GM23338 (cell line): ENCODE results near the gene RAB11FIP4. TPM values are rescaled to one million over a fixed set of nuclear protein-coding genes. Genes with fewer than 3 reads are reported as not detected.

Source experiments
- ATAC-seq: fragments of 200-7000 bp; cut with Tn5 transposase; 3 replicates; pipeline ENCODE4 v1.9.1; 2020
- DNase-seq: peaks from one replicate; pipeline ENCODE4 v3.0.0-alpha.2; 2015; ENCODE audit warnings: low spot score
- H2AFZ ChIP-seq: fragments of 200-600 bp; sonication (generic); 2 replicates; pipeline ENCODE4 v1.8.0; 2016; ENCODE audit warnings: antibody characterized with exemption, mild to moderate bottlenecking, moderate library complexity
- H3F3A ChIP-seq: fragments of 200-600 bp; sonication (generic); replicated peaks from 2 replicates; pipeline ENCODE4 v1.8.0; 2017; ENCODE audit warnings: antibody characterized with exemption, mixed run types, low read depth
- H3K27ac ChIP-seq: fragments of 200-600 bp; sonication (generic); 2 replicates; pipeline ENCODE4 v1.6.1; 2016; ENCODE audit warnings: low read depth
- H3K27me3 ChIP-seq: fragments of 200-600 bp; sonication (generic); 2 replicates; pipeline ENCODE4 v1.8.0; 2016; ENCODE audit warnings: mild to moderate bottlenecking, mixed run types, moderate library complexity; ENCODE audit not compliant: insufficient read depth
- H3K36me3 ChIP-seq: fragments of 200-600 bp; sonication (generic); 2 replicates; pipeline ENCODE4 v1.8.0; 2016; ENCODE audit warnings: mild to moderate bottlenecking; ENCODE audit not compliant: insufficient read depth
- H3K4me1 ChIP-seq: fragments of 200-600 bp; sonication (generic); 2 replicates; pipeline ENCODE4 v1.8.0; 2016; ENCODE audit warnings: mild to moderate bottlenecking, moderate library complexity; ENCODE audit not compliant: insufficient read depth
- H3K4me2 ChIP-seq: fragments of 200-600 bp; sonication (generic); 2 replicates; pipeline ENCODE4 v1.7.1; 2017; ENCODE audit warnings: mixed run types
- H3K4me3 ChIP-seq: fragments of 200-600 bp; sonication (generic); 2 replicates; pipeline ENCODE4 v1.6.1; 2016; ENCODE audit warnings: mixed run types
- H3K79me2 ChIP-seq: fragments of 200-600 bp; sonication (generic); replicated peaks from 2 replicates; pipeline ENCODE4 v1.8.0; 2017; ENCODE audit warnings: mild to moderate bottlenecking; ENCODE audit not compliant: insufficient read depth
- H3K9me2 ChIP-seq: fragments of 200-600 bp; sonication (generic); 2 replicates; pipeline ENCODE4 v1.8.0; 2017; ENCODE audit not compliant: insufficient read depth
- H4K20me1 ChIP-seq: fragments of 200-600 bp; sonication (generic); replicated peaks from 2 replicates; pipeline ENCODE4 v1.8.0; 2017; ENCODE audit warnings: mild to moderate bottlenecking; ENCODE audit not compliant: insufficient read depth
- H3K27ac Mint-ChIP-seq: 2 replicates; pipeline ENCODE4 v1.8.0; 2020; ENCODE audit warnings: inconsistent platforms, mild to moderate bottlenecking, moderate library complexity, mixed read lengths
- H3K27me3 Mint-ChIP-seq: 3 replicates; pipeline ENCODE4 v1.8.0; 2022; ENCODE audit warnings: low read depth, mild to moderate bottlenecking, moderate library complexity, mixed read lengths, inconsistent platforms; ENCODE audit not compliant: insufficient read depth, poor library complexity
- H3K36me3 Mint-ChIP-seq: 3 replicates; pipeline ENCODE4 v1.8.0; 2021; ENCODE audit warnings: low read depth, mild to moderate bottlenecking, inconsistent platforms, moderate library complexity, mixed read lengths
- H3K4me1 Mint-ChIP-seq: 3 replicates; pipeline ENCODE4 v1.8.0; 2020; ENCODE audit warnings: mild to moderate bottlenecking, inconsistent platforms, mixed read lengths
- H3K4me3 Mint-ChIP-seq: 3 replicates; pipeline ENCODE4 v1.8.0; 2021; ENCODE audit warnings: moderate library complexity, mild to moderate bottlenecking, inconsistent platforms, mixed read lengths
- H3K9me3 Mint-ChIP-seq: 3 replicates; pipeline ENCODE4 v1.8.0; 2020; ENCODE audit warnings: moderate library complexity, mild to moderate bottlenecking, inconsistent platforms, mixed read lengths
- CREB1 ChIP-seq: fragments of 250-450 bp; sonication (Bioruptor Pico); IDR thresholded peaks from 2 replicates; pipeline ENCODE4 v1.5.0; 2020; ENCODE audit warnings: low read depth, mild to moderate bottlenecking, moderate library complexity
- CTCF ChIP-seq, 2 experiments: fragments of 200-600 bp in 1 of 2; sonication (generic) in 1 of 2; conservative IDR thresholded peaks; 2 replicates each; pipeline versions ENCODE4 v1.5.1 to v1.6.1; 2016 to 2017; ENCODE audit warnings: antibody characterized with exemption in 2 of 2, low read depth in 2 of 2, mild to moderate bottlenecking in 2 of 2, moderate library complexity in 1 of 2
- ETS1 ChIP-seq: IDR thresholded peaks from 2 replicates; pipeline ENCODE4 v1.6.1; 2016; ENCODE audit warnings: antibody characterized with exemption
- EZH2 ChIP-seq: fragments of 200-600 bp; sonication (generic); IDR thresholded peaks from one replicate; pipeline ENCODE4 v1.8.0; 2017; ENCODE audit warnings: antibody characterized with exemption, mild to moderate bottlenecking, low read depth; ENCODE audit not compliant: unreplicated experiment
- EZH2phosphoT487 ChIP-seq: fragments of 200-600 bp; sonication (generic); IDR thresholded peaks from one replicate; pipeline ENCODE4 v1.8.1; 2018; ENCODE audit warnings: antibody characterized with exemption; ENCODE audit not compliant: unreplicated experiment
- JUNB ChIP-seq: IDR thresholded peaks from one replicate; pipeline ENCODE4 v1.6.1; 2016; ENCODE audit warnings: antibody characterized with exemption; ENCODE audit not compliant: unreplicated experiment
- NANOG ChIP-seq: IDR thresholded peaks from 2 replicates; pipeline ENCODE4 v1.6.1; 2016; ENCODE audit warnings: antibody characterized with exemption, borderline replicate concordance
- POLR2AphosphoS5 ChIP-seq: IDR thresholded peaks from 2 replicates; pipeline ENCODE4 v1.6.1; 2016; ENCODE audit warnings: antibody characterized with exemption, low read depth
- REST ChIP-seq: IDR thresholded peaks from one replicate; pipeline ENCODE4 v1.6.1; 2018; ENCODE audit warnings: antibody characterized with exemption; ENCODE audit not compliant: unreplicated experiment
- STAT1 ChIP-seq: IDR thresholded peaks from one replicate; pipeline ENCODE4 v1.6.1; 2016; ENCODE audit warnings: antibody characterized with exemption; ENCODE audit not compliant: unreplicated experiment
- ZNF114 ChIP-seq: fragments of 250-450 bp; sonication (Bioruptor Pico); IDR thresholded peaks from 2 replicates; pipeline ENCODE4 v1.5.0; 2020; ENCODE audit warnings: mild to moderate bottlenecking, moderate library complexity
- ZNF331 ChIP-seq: fragments of 250-450 bp; sonication (Bioruptor Pico); IDR thresholded peaks from 2 replicates; pipeline ENCODE4 v1.5.0; 2020; ENCODE audit warnings: low read depth, mild to moderate bottlenecking, moderate library complexity
- ZNF462 ChIP-seq: fragments of 250-450 bp; sonication (Bioruptor Pico); IDR thresholded peaks from 2 replicates; pipeline ENCODE4 v1.5.0; 2020; ENCODE audit warnings: mild to moderate bottlenecking, moderate library complexity
- polyA plus RNA-seq: library from polyadenylated mRNA; unstranded; fragments of >200 nt; fragmentation: Nextera tagmentation; extraction: Ambion mirVana; gene quantifications from 2 replicates; pipeline ENCODE4 v1.2.1, GENCODE V29; 2016
- total RNA-seq: library from RNA; depleted of rRNA; stranded (reverse); fragments of >200 nt; shearing (Covaris generic); gene quantifications from 2 replicates; pipeline ENCODE4 v1.2.3, GENCODE V29; 2014

The RAB11FIP4 gene
- total and polyA plus RNA-seq, 2 experiments from 2014 or later, result 26.0 to 65.6 TPM

GRCh38 chr17:31518478-31518877 lies 127.0 kb downstream of the RAB11FIP4 start:
- Mint-ChIP-seq H3K4me3 (no peak overlapping the region), H3K27me3 (peaks cover 8% of the 10 kb centered on the region), H3K27ac (no peak overlapping the region), H3K9me3 (no peaks in the 10 kb centered on the region), H3K4me1 (no peaks in the 10 kb centered on the region; the same call in 1 of the 3 replicates), H3K36me3 (peaks cover 44% of the 10 kb centered on the region)
- Histone ChIP-seq H3K4me2 (no peak overlapping the region), H4K20me1 (no peaks in the 10 kb centered on the region), H3K36me3 (peaks cover 5% of the 10 kb centered on the region), H3K4me1 (no peaks in the 10 kb centered on the region), H3K27me3 (no peaks in the 10 kb centered on the region), H2AFZ (no peak overlapping the region), H3F3A (no peaks in the 10 kb centered on the region), H3K27ac (no peak overlapping the region), H3K79me2 (no peaks in the 10 kb centered on the region), H3K9me2 (no peaks in the 10 kb centered on the region), H3K4me3 (no peak overlapping the region)
- ATAC-seq (no peak), DNase-seq (no peak)
- TF ChIP-seq ZNF462 (CRISPR knock-in tag), result no peak
- no peak for TF ChIP-seq STAT1
- no peak for TF ChIP-seq ETS1
- no peak for TF ChIP-seq EZH2
- no peak for TF ChIP-seq POLR2AphosphoS5
- no peak for TF ChIP-seq CREB1 (CRISPR knock-in tag)
- TF ChIP-seq ZNF114 (CRISPR knock-in tag), result no peak
- no peak for TF ChIP-seq EZH2phosphoT487
- no peak for TF ChIP-seq CTCF (conservative IDR thresholded peaks at IDR 0.05; ENCODE audit: low read depth in 2 of 2)
- no peak for TF ChIP-seq JUNB
- TF ChIP-seq NANOG, result no peak
- TF ChIP-seq REST, result no peak
- no peak for TF ChIP-seq ZNF331 (CRISPR knock-in tag)
